Fibroblast of gingiva (primary cell): ENCODE measurements around the gene AFF1.
"Not testable (repeated sequence)": the region's sequence is repeated elsewhere in the genome, so short reads cannot be mapped to it uniquely, and the experiment has no call there.

Experiments
- DNase-seq: peaks from one replicate; pipeline ENCODE4 v3.0.0-alpha.2; 2011; ENCODE audit warnings: low read depth

The AFF1 gene

DNA sequence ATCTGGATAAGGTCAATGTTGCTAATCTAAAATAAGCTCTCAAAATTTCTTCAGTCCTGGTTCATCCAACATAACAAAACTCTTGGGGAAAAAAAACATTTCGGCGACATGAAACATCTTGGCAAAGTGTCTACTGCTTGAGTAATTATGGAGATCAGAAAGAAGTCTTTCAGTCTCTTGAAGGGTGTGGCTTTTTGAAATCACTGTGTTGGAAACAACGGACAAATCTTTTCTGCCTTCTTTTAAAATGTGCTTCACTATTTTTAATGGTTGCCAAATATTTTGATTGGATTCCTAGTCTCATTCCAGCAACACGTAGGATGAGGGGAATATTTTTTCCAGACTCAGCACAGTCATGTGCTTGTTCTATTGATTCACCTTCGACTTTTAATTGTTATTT is 147.0 kb downstream of the AFF1 start:
- DNase-seq = peak; percentile 29

DNA sequence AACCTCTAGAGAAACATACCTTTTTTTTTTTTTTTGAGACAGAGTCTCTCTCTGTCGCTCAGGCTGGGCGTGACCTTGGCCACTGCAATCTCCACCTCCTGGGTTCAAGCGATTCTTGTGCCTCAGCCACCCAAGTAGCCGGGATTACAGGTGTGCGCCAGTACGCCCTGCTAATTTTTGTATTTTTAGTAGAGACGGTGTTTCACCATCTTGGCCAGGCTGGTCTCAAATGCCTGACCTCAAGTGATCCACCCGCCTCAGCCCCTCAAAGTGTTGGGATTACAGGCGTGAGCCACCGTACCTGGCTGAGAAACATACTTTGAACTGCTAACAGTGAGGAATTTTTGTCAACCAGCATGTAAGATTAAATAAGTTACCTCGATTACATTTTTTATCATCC is 150.9 kb downstream of the AFF1 start:
- not testable (repeated sequence) for DNase-seq

DNA sequence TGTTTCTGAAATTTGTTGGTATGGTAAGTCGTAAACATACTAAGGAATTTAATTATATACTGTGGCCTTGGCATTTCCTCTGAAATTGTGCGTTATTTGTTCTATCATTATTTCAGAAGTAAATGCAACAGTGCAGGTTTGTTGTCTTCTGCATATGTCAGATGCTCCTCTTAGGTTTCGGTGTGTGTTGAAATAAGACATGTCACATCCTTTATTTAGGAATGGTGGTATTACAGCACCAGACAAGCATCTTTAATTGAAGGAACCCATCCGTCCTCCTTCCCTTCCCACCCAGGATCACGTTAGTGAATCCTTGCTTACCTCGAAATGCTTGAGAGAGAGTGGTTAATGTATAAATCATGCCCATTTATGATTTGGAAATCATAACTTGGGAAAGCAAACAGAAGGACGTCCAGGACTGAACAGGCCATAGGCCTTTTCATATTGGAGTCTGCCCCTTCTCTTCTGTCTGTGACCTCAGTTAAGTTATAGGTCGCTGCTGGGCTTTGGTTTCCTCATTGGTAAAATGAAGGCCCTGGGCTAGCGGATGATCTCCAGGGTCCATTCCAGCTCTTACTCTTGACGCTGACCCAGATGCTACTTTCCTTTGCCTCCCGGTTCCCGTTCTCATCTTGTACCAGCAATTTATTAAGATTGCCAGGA is 151.5 kb downstream of the AFF1 start:
- DNase-seq = no peak

GRCh38 chr4:87087015-87087414 is 152.2 kb downstream of the AFF1 start:
- DNase-seq = peak; percentile 20

DNA sequence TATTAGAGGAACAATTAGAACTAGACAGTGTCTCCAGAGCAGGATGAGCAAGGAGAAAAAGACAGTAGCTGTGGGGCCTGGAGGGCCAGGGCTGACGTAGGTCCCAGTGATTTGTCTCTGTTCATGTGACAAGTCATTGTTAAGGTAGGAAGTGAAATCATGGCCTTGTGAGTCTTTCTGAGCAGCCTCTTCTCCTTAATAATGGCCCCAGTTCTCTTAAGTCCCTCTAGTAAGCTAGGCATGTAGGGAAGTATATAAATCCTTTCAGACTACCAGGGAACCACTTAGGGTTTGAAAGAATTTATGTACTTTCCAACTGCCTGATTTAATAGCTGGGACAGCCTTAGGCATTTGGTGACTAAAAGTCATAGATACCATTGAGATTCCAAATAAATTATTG is 152.6 kb downstream of the AFF1 start:
- DNase-seq = no peak

DNA sequence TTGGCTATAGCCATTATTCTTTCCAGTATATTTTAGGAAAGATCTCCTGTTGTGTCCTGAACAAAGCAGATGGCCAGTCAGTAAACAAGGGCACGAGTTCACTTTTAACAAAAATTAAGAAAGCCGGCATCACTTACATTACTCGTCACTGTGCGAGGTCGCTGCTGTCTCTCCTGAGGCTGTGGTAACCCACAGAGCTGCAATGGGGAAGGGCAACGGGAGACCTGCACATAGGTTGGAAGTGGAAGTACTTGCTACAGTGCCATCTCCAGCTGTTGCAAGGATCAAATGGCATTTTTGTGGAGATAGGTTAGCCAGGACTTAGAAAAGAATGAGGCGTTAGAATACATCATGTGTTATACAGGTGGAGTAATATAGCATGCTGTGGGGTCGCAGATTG is 153.4 kb downstream of the AFF1 start:
- no peak for DNase-seq

- DNase-seq = no peak
Measured at GRCh38 chr4:87089368-87089767, 154.6 kb downstream of the AFF1 start.

DNA sequence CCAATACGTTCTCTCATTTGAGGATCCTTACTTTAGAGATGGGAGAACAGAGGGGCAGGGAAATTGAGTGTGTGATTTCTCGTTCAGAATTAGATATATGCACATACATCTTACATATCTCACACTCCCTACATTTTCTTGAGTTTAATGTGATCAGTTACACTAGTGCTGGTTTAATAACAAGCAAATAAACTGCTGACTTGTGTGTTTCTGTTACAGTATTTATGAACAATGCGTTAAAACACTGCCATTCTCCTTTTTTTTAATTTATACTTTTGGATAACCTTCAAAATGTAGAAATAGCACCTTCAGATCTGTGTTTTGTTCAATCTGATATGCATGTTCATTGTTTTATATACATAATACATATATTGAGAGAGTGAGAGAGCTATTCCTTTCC is 155.5 kb downstream of the AFF1 start:
- no peak for DNase-seq

- peak; percentile 59 for DNase-seq
Measured at GRCh38 chr4:87092389-87093141, 157.8 kb downstream of the AFF1 start.

DNA sequence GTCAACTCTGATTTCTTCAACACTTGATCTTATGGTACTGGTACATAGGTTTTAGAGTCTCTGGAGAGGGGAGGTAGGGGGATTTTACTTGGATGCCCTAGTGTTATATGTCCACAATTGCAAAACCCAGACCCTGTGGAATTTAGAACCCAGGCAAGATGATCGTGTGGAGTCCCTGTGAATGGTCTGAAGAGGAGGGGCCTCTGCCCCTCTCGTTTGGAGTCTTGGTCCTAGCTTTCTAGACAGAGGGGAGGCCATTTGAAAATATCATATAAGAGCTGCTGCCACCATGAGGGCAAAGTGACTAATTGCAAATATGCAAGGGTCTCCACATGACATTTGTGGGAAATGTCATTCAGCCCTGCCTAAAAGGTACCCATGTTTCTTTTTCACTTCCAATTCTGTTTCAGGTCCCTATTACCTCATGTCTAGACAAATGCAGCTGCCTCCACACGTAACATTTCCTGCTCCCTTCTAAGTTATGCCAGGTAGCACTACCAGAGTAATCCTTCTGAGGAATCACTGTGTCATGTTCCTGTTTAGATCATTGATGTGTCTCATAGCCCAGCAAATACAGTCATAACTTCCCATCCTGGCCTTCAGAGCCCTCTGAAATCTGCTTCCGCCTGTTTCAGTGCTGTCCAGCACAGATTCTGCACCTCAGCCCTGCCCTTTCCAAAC is 158.8 kb downstream of the AFF1 start:
- no peak for DNase-seq

GRCh38 chr4:87097075-87097474 is 162.3 kb downstream of the AFF1 start:
- no peak for DNase-seq

DNA sequence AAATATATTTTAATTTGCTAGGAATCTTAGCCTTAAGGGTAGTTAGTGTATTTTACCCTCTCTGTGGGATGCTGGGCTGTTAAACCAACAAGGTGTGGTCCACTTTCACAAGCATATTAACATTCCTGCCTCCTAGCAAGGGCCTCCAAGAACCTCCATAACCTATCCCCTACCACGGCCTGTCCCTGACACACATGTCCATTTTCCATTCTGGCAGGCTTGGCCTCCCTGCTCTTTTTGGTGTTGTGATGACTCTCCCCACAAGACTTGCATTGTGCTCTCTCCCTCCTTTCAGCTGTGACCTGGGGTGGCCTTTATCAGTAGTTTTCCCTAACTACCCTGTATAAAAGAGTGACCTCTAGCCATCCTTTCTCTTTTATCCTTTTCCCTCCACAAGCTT is 165.4 kb downstream of the AFF1 start:
- DNase-seq = no peak

DNA sequence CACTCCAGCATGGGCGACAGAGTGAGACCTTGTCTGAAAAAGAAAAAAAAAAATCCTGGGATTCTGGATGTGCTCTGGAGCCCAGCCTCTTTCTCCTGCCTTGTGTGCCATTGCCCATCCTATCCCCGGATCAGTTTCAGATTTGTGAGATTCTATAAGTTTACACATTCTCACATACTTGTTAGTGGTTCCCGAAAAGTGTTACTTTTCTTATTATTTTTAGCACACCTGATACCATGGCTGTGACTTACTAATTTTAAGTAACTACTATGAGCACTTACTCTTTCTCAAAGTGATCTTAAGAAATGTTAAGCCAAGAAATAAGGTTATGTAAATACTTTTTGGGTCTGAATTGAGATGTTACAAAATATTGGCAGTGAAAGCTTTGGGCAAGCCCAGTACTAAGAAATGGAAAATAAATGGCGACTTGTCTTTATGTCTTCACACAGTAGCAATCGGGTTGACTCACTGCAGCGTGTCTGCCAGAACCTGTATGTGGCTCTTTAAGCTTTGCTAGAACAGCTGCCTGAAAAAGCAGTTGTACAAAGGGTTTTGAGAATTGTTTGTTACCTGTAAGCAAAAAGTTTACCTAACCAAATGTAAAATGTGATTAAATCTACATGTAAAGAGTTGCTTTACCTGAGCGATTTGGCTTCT is 166.9 kb downstream of the AFF1 start:
- peak; percentile 53 for DNase-seq

DNA sequence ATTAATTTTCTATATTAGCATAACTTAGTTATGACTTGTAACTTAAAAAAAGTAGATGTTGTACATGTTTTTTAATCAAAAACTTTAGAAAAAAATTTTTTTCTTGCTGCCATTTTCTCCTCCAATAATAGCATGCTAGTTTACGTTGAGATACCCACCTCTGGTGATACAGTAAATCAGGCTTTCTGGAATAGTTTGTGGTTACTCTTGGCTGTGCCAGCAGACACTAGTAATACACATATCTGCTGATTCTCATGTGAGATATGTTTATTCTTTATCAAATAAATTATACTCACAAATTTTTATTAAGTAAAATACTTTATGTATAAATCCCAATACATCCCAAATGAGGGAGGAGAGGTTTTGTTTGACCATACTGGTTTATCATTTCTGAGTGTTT is 168.3 kb downstream of the AFF1 start:
- no peak for DNase-seq

GRCh38 chr4:87103691-87104187 is 168.9 kb downstream of the AFF1 start:
- DNase-seq = peak; percentile 81

DNA sequence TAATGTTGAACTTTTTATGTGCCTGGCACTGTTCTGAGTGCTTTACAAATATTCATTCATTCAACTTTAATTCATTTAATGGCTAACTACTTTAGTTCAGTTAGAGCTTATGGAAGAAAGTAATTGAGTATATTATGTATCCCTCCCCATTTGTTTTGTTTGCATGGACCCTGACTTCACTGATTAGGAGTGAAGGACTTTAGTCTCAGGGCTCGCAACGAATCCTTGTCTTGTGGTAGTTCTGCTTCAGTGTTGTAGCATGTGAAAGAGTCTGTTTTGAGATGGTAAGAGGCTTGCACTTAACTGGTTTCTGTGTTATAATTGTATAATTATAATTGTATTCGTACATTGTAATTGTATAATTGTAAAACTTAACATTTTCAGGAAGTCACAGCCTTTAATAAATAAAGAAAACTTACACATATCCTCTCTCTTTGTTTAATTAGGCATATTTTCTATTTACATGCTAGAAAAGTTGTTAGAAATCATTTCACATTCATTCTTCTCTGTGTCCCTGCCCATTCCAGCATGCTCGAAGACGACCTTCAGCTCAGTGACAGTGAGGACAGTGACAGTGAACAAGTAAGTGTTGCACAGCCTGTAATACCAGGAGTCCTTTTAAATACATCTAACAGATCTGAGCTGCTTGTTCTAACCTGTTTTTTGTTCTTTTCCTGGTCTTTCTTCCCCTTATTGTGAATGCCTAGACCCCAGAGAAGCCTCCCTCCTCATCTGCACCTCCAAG is 170.5 kb downstream of the AFF1 start:
- no peak for DNase-seq

- peak; percentile 90 for DNase-seq
Measured at GRCh38 chr4:87108142-87108546, 173.3 kb downstream of the AFF1 start.

- no peak for DNase-seq
Measured at GRCh38 chr4:87109121-87109520, 174.3 kb downstream of the AFF1 start.

DNA sequence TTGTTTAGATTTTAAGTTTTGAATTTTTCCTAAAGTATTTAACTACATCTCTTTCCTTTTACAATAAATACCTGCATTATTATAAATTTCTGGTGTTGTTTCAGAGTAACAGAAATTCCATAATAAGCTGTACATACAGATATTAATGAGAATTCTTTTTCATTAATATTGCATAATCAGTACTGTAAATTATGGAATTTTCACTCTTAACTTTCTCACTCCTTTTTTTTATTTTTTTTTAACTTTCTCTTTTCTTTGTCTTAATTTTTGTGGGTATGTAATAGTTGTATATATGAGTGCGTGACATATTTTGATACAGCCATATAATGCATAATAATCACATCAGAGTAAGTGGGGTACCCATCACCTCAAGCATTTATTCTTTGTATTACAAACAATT is 175.1 kb downstream of the AFF1 start:
- DNase-seq = no peak

DNA sequence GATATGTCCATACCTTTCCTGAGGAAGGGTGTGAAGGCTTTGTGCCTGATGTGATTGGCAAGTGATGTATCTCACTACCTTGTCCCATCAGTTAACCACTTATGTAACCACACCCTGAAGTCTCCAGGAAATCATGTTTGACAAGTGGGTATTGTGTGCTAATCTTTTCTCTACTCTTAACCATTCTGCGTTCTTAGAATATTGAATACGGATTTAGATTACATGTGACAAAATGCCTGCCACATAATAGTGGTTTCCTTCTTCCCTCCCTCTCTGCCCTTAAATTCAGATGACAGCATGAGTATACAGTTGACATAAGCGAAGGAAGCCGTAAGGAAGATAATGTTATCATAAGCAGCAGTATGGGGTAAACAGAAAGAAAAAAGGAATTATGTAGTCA is 177.3 kb downstream of the AFF1 start:
- no peak for DNase-seq

- DNase-seq = no peak
Measured at GRCh38 chr4:87114245-87115062, 179.6 kb downstream of the AFF1 start.
